HG03432 (cell line): ENCODE data around the gene ITPRIPL1.

Source experiments
- ATAC-seq: cut with Tn5 transposase; IDR thresholded peaks from one replicate; pipeline ENCODE4 v1.9.1; 2021; ENCODE audit warnings: mild to moderate bottlenecking, moderate library complexity; ENCODE audit not compliant: unreplicated experiment

The ITPRIPL1 gene

DNA sequence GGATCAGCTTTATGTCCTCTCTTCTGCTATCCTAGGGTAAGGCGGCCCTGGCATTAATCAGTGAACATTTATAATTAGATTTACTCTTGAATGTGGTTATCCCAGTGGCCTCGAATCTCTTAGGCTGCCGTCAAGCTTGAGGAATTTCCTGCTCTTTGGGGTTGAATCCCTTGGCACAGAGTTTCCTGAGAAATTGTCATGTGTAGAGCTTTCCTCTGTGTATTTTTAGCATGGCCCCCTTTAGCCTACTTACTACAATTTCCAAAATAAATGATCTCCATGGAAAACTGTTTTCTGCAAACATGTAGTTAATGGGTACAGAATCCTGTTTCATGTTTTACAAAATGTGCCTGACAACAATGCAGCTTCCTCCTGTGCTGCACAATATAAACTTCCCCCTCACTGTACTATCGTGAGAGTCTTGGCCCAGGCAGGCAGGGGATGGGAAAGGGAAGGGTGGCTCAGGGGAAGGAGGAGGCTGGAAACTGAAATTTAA, 28.5 kb downstream of the ITPRIPL1 start:
- ATAC-seq, result no peak

DNA sequence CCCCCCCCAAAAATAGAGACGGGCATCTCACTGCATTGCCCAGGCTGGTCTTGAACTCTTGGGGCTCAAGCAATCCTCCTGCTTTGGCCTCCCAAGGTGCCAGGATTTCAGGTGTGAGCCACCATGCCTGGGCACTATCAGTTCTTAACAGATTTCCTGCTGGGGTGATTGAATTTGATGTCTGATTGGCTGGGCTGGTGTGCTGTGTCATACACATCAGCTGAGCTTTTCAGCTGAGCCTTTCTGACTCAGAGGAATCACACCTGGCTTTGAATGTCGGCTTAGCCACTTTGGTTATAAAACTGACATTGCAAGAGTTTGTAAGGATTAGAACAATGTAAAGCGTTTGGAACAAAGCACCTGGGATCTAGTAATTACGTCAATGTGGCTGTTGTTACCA, 29.4 kb downstream of the ITPRIPL1 start:
- ATAC-seq, result no peak

DNA sequence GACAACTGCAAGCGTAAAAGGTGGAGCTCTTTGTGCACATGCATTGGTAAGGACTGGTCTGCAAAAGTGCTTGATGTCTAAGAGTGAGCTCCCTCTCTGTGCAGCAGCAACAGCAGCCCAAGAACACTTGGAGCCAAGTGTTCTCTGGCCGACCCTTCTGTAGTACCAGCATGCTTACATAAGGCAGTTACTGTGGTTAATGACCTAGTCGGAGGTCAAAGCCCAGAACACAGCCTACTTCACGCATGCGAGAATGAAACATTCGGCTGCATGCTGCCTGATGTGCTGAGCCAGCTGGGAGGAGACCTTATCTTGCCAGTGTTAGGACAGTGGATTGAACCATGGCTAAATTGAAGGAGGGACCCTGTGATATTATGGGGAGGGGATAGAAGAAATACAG, 31.8 kb downstream of the ITPRIPL1 start:
- no peak for ATAC-seq

DNA sequence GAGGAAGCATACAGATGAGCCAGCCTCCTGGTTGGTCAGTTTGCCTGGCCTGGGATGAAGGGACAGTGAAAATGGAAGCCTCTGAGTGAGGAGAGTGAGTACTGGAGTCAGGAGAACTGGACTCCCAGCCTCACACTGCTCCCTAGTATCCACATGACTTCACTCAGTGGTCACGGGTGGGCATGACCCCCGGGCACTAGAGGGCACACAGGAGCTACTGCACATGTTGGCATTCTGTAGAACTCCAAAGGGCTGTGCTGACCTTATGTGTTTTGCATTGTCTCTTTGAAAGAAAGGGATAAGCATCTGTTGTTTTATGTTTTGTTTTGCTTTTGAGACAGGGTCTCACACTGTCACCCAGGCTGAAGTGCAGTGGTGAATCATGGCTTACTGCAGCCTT, 34.2 kb downstream of the ITPRIPL1 start:
- no peak for ATAC-seq

DNA sequence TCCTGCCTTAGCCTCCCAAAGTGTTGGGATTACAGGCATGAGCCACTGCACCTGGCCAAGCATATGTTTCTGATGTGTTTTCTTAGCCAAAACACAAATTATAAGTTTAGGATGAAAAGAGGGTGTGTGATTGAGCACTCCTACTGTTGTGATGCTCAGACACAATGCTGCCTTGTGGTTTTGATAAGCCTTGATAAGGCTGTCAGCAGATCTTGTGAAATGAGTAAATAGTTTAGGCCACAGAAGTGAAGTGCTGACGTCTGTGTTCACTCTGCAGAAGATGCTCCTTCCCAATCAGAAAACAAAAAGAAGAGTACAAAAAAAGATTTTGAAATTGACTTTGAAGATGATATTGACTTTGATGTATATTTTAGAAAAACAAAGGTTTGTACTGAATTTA, 34.7 kb downstream of the ITPRIPL1 start:
- ATAC-seq, result no peak

DNA sequence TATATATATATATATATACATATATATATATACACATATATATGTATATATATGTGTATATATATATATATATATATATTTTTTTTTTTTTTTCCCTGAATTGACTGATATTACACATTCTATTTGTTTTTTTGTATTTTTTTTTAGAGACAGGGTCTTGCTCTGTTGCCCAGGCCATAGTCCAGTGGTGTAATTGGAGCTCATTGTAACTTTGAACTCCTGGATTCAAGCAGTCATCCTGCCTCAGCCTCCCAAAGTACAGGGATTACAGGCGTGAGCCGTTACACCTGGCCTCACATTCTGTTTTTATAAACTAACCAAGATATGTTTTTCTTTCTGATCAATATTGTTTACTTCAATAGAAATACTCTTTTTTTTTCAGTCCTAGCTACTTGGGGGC, 36.6 kb downstream of the ITPRIPL1 start:
- ATAC-seq, result no peak

DNA sequence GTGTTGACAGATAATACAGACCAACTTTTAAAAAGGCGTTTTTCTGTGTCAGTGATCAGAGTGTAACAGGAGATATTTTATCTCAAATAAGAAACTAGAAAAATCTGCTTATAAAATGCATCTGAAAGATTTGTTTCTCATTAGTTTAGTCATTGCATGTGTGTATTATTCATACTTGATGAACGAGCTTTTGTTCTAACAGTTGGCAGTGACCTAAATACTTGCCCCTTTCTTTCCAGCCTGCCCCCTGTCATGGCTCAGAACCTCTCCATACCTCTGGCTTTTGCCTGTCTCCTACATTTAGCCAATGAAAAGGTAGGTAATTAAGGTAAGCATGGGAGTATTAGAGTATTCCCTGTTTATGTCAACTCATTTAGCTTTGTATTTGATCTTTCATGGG, 44.1 kb downstream of the ITPRIPL1 start:
- ATAC-seq, result no peak

DNA sequence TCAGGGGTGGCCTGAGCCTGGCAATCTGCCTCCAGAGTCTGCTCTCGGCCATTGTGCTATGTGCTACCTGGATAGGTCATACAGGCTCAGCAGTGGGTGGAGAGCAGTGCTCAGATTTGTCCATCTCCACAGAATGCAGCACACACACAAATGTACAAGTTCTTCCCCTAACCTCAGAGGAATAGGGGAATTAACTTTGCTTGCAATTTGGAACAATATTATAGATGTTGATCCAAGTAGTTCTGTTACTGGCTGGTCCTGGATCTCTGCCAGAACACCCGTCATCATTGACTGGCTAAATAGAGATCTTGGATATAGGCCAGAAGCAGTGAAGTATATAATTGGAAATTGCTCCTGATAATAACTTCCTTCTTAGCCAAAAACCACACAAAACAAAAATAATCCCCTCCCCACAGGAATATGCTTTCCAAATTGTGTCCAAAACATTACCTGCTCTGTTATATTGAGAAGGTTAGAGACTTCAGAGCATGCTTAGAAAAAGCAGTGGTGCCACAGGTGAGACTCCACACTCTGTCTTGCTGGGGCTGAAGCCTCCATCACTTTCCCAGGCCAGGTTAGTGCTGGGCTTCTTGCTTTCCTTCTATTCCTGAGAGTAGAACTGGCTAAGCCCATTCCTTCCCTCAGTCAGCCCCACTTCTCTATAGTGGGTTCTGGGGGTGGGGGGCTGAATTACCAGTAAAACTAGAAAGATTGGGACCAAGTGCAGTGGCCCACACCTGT, 49.3 kb downstream of the ITPRIPL1 start:
- ATAC-seq, result no peak
